ENCODE data around the gene SLC26A9.

SLC26A9 gene

DNA sequence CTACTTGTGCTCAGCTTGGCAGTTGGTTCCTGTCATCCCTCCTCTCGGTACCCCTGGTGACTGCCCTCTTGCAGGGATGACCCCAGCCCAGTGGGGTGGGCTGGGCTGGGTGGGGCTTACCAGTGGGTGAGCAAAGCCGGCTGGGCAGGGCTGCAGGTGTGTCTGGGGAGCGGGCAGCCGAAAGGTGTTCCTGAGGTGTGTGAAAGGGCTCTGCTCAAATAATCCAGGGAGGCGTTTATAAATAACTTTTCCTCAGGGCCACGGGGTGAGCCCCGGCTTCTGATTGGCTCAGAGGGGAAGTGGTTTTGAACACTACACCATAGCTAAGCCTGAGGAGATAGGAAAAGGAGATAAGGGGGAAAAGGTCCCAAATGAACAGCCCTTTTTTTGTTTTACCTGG, at the start of gene SLC26A9:
Gene SLC26A9 (minus strand): TSS at position 212 of the 400 bp plus-strand sequence. CDS start 7,636 bp downstream, outside the sequence.
- no peak for TF ChIP-seq JUND (IDR thresholded peaks at IDR 0.05; ENCODE audit: low read depth)
- in situ Hi-C loops (cut with HindIII; ENCODE audit: low pct_unique_long_range_greater_than_20kb, low sequenced_read_pairs): no loop called here
- DNase-seq (ENCODE audit: low read depth in 1 of 2, low spot score in 1 of 2): no peak

- in situ Hi-C loops (cut with HindIII; ENCODE audit: low pct_unique_long_range_greater_than_20kb, low sequenced_read_pairs): no loop called here
- TF ChIP-seq JUND (IDR thresholded peaks at IDR 0.05; ENCODE audit: low read depth): no peak
- DNase-seq (ENCODE audit: low read depth in 1 of 2, low spot score in 1 of 2): no peak
Observed at GRCh38 chr1:205992218-205992882, 49.1 kb upstream of the SLC26A9 start.

DNA sequence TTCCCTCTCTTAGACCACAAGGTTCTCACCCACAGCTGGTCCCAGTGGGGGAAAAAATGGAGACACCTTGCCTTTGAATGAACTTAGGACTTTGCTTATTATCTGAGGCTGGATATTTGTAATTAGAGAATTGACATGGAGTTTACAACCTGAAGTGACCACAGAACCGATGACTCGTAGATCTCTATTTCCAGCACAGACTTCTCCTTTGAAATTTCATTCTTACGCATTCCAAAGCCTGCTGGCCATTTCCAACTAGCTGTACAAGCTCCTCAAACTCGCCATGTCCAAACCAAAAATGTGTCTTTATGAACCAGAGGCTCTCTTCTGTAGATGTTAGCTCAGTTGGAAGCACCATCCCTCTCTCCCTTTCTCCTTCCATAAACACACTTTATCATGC, 48.0 kb upstream of the SLC26A9 start:
- DNase-seq (ENCODE audit: low read depth in 1 of 2, low spot score in 1 of 2): no peak
- TF ChIP-seq JUND (IDR thresholded peaks at IDR 0.05; ENCODE audit: low read depth): no peak
- in situ Hi-C loops (cut with HindIII; ENCODE audit: low pct_unique_long_range_greater_than_20kb, low sequenced_read_pairs): no loop called here

DNA sequence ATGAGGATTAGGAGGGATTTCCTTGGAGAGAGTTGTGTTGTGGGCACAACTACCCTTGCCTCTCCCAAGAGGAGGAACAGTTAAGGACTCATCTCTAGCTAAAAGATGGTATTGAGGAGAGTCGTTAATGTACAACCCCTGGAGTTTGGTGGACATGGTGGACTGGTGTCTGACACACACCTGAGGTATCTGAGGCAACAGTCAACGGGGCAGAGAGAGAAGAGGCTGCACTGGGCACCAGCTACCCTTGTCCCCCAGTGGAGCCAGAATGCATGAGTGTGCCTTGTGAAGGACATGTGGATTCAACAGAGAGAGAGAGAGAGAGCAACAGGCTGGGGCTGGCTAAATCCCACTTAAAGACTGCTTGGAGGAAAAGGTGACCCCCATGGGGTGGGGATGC, 47.0 kb upstream of the SLC26A9 start:
- TF ChIP-seq JUND (IDR thresholded peaks at IDR 0.05; ENCODE audit: low read depth): no peak
- DNase-seq (ENCODE audit: low read depth in 1 of 2, low spot score in 1 of 2): no peak
- in situ Hi-C loops (cut with HindIII; ENCODE audit: low pct_unique_long_range_greater_than_20kb, low sequenced_read_pairs): no loop called here

DNA sequence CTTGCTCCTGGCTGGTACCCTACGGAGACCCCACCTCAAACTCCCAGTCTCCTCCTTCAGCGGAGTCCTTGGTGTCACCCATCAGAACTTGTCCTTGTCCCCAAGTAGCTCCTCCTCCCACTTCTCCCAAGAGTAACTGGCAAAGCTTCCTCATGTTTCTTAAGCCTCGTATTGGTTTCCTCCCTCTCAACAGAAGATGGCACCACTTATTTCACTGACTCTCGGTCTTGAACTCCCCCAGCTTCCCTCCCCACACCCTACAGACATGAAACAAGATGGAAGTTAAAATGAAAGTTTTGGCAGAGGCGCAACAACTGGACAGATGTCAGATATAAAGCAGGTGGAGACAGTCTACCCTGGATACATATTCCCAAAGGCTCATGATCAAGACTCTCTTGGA, 46.5 kb upstream of the SLC26A9 start:
- no peak for DNase-seq (ENCODE audit: low read depth in 1 of 2, low spot score in 1 of 2)
- in situ Hi-C loops (cut with HindIII; ENCODE audit: low pct_unique_long_range_greater_than_20kb, low sequenced_read_pairs): no loop called here
- no peak for TF ChIP-seq JUND (IDR thresholded peaks at IDR 0.05; ENCODE audit: low read depth)

DNA sequence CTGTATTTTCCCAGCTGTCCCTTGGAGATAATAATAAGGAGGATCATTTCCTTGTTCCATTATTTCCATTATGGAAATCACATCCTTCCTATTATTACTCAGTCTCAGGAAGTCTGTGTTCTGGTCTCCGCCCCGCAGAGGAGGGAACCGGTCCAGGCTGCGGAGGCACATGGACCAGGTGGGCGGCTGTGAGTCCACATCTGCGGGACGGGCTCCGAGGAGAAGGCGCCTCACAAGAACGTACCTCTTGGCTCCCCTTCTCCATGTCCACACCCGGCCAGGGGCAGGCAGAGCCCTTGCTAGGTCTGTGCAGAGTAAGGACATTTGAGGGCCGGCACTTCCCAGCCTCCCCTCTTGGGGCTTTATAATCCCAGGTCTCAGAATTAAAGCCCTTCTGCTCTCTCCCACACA, 45.3 kb upstream of the SLC26A9 start:
- TF ChIP-seq JUND (IDR thresholded peaks at IDR 0.05; ENCODE audit: low read depth): no peak
- DNase-seq (ENCODE audit: low read depth in 1 of 2, low spot score in 1 of 2): no peak
- in situ Hi-C loops (cut with HindIII; ENCODE audit: low pct_unique_long_range_greater_than_20kb, low sequenced_read_pairs): no loop called here

DNA sequence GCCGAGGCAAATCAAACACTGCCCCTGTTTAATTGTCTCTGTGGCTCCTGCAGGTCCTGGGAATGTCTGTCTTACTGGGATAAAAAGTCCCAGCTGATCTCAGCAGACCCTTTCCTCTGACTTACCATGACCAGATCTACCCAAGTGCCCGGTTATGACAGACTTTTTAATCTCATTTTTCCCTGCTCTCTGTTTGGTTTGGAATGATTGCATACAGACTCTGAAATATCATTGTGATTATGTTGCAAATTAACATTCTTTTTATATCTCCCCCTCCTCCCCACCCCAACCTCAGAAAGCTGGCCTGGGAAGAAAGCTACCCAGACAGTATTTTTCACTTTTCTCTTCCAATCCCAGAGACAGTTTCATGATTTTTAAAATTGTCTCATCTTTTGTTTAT, 43.6 kb upstream of the SLC26A9 start:
- TF ChIP-seq JUND (IDR thresholded peaks at IDR 0.05; ENCODE audit: low read depth): no peak
- in situ Hi-C loops (cut with HindIII; ENCODE audit: low pct_unique_long_range_greater_than_20kb, low sequenced_read_pairs): no loop called here
- no peak for DNase-seq (ENCODE audit: low read depth in 1 of 2, low spot score in 1 of 2)

DNA sequence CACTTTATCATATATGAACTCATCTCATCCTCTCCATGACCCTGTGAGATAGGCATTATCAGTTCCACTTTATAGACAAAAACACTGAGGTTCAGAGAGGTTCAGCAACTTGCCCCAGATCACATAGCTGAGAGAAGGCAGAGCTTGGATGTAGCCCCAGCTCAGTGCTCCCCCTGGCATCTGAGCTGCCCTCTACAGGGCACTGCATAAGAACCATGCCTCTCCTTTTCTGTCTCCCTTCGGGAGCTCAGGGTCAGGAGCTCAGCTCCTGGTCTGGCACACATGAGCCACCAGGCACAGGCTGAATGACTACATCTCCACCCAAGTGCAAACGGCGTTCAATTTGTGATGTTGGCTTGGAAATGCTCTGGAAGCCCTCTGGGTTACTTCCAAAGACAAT, 43.0 kb upstream of the SLC26A9 start:
- in situ Hi-C loops (cut with HindIII; ENCODE audit: low pct_unique_long_range_greater_than_20kb, low sequenced_read_pairs): no loop called here
- TF ChIP-seq JUND (IDR thresholded peaks at IDR 0.05; ENCODE audit: low read depth): no peak
- peak in 1 of 2 experiments; percentile 53 for DNase-seq (ENCODE audit: low read depth in 1 of 2, low spot score in 1 of 2)

GRCh38 chr1:205985330-205986005, 42.2 kb upstream of the SLC26A9 start:
- no peak for DNase-seq (ENCODE audit: low read depth in 1 of 2, low spot score in 1 of 2)
- in situ Hi-C loops (cut with HindIII; ENCODE audit: low pct_unique_long_range_greater_than_20kb, low sequenced_read_pairs): no loop called here
- no peak for TF ChIP-seq JUND (IDR thresholded peaks at IDR 0.05; ENCODE audit: low read depth)

- no peak for TF ChIP-seq JUND (IDR thresholded peaks at IDR 0.05; ENCODE audit: low read depth)
- in situ Hi-C loops (cut with HindIII; ENCODE audit: low pct_unique_long_range_greater_than_20kb, low sequenced_read_pairs): no loop called here
- DNase-seq (ENCODE audit: low read depth in 1 of 2, low spot score in 1 of 2): peak; percentile 74 to 97
Observed at GRCh38 chr1:205983925-205984725, 40.9 kb upstream of the SLC26A9 start.

DNA sequence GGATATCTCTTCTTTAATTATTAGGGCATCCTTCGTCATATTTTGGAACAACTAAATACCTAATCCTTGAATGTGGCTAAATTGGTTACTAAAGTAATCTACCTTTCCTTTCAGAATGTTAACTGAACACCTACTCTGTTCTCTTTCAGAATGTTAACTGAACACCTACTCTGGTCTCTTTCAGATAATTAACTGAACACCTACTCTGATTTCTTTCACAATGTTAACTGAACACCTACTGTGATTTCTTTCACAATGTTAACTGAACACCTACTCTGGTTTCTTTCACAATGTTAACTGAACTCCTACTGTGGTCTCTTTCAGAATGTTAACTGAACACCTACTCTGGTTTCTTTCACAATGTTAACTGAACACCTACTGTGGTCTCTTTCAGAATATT, 38.0 kb upstream of the SLC26A9 start:
- in situ Hi-C loops (cut with HindIII; ENCODE audit: low pct_unique_long_range_greater_than_20kb, low sequenced_read_pairs): no loop called here
- no peak for DNase-seq (ENCODE audit: low read depth in 1 of 2, low spot score in 1 of 2)
- no peak for TF ChIP-seq JUND (IDR thresholded peaks at IDR 0.05; ENCODE audit: low read depth)

GRCh38 chr1:205980237-205980870, 37.1 kb upstream of the SLC26A9 start:
- DNase-seq (ENCODE audit: low read depth in 1 of 2, low spot score in 1 of 2): no peak
- in situ Hi-C loops (cut with HindIII; ENCODE audit: low pct_unique_long_range_greater_than_20kb, low sequenced_read_pairs): no loop called here
- no peak for TF ChIP-seq JUND (IDR thresholded peaks at IDR 0.05; ENCODE audit: low read depth)
